Measurements from ENCODE around the gene TBC1D22A.
A peak's percentile ranks its signal among the peaks of the same experiment; 100 is the strongest.

Gene TBC1D22A

DNA sequence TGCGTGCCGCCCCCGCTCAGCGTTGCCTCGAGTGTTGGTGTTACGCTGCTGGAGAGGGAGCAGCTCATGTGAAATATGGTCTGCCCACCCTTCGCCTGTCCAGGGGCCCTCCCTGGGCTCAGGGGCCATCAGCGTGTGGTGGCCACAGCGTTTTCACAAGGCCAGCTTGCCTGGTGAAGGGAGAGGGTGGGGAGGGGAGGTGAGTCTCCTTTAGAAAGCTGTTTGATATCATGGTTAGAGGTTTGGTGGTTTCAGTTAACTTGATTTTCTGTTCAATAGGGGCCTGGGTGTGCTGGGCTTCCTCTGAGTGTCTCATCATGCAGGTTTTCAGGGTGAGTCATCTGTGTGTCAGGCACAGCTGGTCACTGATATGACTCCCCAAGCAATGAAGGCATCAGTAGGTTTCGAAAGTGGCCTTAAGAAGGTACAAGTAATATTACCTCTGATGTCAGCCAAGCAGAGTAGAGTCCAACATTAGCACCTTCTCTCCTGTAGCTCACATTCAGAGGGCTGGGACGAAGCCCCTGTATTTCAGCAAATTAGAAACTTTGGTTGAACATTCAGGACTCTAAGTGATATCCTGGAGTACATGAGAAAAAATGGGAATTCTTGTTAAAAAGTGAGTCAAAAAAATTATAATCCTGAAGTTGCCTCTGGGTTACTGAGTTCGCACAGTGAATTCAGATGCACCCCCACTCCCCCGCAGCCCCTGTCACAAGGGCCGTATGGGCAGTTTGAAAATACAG lies 172.5 kb downstream of the TBC1D22A start:
- peak; percentile 76 to 78 for DNase-seq (ENCODE audit: low read depth in 2 of 2)

- DNase-seq (ENCODE audit: low read depth in 2 of 2): no peak
These were observed 173.3 kb downstream of the TBC1D22A start for GRCh38 chr22:46935506-46936377.

GRCh38 chr22:46936378-46936903 lies 174.0 kb downstream of the TBC1D22A start:
- DNase-seq (ENCODE audit: low read depth in 2 of 2): no peak

- DNase-seq (ENCODE audit: low read depth in 2 of 2): no peak
These were observed 174.7 kb downstream of the TBC1D22A start for GRCh38 chr22:46937185-46937584.

DNA sequence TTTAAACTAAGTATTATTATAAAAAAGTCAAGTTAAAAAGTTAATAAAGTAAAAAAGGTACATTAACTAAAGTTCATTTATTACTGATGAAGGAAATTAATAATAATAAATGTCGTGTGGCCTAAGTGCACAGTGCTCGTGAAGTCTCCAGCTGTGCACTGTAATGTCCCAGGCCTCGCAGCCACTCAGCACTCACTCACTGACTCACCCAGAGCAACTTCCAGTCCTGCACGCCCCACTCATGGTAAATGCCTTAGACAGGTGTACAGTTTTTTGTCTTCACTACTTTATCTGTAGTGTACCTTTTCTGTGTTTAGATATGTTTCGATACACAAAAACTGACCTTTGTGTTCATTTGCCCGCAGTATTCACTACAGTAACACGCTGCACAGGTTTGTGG lies 175.5 kb downstream of the TBC1D22A start:
- DNase-seq (ENCODE audit: low read depth in 2 of 2): no peak

DNA sequence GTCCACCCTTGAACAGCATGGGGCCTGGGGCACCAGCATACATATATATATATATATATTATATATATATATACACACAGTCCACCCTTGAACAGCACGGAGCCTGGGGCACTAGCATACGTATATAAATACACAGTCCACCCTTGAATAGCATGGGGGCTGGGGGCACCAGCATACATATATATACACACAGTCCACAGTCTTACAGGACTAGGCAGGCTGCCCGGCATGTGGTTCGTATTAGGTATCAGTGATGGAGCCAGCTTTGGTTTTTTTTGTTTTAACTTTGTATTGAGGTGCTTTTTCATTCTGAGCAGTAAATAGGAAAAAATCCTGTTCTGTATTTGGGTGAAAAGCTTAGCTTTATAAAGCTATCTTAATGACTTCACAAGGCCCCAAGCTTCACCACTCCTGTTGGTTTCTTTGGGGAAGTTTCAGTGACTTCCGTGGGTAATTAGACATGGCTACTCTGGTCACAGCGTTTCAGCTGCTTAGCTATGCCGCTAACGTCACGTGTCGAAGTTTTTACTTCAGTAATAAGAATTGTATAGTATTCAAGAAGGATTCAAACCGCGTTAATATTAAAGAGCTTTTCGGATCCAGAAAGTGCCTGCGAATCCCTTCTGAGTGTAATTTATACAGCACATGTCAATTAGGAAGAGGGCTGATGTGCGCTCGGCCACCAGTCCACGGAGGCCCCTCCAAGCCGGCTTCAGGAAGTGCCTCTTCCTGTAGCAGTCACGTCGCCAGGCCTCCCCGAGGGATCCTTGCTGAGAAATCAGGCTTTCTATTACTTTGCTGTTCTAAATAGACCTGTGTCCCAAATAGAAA lies 179.7 kb downstream of the TBC1D22A start:
- DNase-seq (ENCODE audit: low read depth in 2 of 2): peak in 1 of 2 experiments; percentile 42

DNA sequence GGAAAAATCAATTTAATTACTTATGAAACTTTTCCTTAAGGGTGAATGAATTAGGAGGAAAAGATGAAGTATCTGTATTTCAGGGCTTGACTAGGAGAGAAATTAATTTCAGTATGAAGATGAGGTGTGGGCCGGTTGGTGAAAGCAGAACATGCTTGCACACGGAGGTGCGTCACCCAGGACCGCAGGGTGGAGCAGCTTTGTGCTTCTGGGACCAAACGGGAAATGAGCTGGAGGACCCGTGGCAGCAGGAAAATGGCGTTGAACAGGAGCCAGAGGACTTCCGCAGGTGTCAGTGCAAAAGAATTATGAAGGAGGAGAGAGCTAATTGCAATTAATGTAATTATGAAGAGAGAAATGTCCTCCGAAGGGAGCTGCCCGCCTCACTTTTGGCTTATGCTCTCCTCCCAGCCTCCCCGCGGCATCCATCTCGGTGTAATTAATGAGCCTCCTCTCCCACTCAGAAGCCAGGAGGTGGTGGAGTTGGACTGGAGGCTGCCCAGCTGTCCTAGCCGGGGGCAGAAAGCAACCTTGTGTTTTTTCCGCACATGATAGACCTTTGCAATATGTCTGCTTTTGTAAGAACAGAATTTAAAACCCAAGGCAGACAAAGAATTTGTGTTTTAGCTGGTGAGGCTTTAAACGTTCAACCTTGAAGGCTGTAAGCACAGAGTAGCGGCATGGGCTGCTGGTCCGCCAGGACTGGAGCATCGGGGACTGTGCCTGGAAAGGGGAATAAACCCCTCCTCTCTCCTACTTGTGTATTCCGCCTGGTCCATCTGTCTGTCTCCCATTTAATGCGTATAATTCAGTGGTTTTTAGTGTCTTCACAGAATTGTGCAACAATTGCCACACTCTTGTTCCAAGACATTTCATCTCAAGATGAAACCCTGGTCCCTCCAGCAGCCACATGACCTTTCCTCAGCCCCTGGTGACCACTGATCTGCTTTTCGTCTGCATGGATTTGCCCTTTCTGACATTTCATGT lies 180.6 kb downstream of the TBC1D22A start:
- DNase-seq (ENCODE audit: low read depth in 2 of 2): no peak

- no peak for DNase-seq (ENCODE audit: low read depth in 2 of 2)
These were observed 183.0 kb downstream of the TBC1D22A start for GRCh38 chr22:46945481-46945880.

- DNase-seq (ENCODE audit: low read depth in 2 of 2): no peak
These were observed 184.0 kb downstream of the TBC1D22A start for GRCh38 chr22:46946383-46946962.

DNA sequence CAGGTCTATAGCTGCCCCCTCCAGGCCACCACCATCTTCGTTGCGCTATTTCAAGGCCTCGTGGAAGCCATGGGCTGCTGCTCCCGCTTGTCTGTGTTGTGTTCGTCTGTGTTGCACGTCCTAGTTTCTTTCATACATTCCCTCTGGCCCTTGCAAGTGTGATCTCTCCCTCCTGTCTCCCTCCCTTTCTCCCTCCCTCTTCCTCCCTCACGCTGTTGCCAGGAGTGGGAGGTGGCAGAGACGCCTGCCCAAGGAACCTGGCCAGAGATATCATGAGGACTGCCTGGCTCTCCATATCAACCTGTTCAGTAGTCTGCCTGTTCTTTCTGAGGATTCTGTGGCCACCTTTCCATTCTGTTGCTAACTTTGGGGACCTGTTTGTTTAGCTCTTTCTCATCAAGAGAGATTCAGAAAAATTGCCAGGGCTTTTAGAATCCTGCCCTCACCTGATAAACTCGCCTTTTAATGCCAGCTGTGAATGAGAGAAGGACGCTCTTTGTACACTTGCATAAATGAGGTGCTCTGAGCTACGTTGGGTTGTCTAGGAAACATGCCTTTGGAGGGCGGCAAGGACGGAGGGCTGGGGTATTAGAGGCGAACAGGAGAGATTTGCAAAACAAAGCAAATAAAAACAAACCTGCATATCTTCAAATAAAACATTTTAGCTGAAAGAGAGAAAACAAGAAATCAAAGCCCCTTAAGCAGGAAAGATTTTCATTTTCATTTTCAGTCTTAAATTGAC lies 185.2 kb downstream of the TBC1D22A start:
- no peak for DNase-seq (ENCODE audit: low read depth in 2 of 2)

DNA sequence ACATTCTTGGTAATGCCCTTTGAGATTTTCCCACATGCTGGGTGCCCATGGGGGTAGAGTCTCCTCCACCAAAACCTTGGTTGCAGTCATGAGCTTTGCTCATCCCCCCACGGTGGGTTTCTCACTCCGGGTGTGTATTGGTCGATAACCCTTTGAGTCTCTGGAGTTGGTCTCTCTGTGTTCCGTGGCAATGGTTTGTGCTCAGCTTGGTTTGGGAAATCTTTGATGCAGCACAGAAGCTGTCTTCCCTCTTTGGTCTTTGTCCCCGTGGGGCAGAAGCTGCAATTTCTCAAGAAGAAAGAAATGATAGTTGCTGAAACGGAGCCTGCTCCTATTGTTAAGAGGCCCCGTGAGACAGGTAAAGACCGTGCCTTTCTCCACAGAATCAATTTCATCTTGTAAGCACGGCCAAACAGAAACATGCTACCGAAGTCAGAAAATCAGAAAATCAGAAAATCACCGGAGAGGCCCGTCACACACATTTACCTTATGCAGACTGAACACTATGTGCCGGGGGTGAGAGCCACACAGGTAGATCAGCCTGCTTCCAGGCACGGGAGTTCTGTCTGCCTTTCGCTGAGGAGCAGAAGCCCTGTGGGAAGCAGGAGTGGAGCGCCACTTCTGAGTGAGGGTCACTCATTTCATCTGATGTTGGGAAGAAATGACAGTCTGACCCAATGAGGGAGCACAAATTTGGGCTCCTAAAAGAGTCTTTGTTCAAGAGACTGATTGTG lies 186.1 kb downstream of the TBC1D22A start:
- no peak for DNase-seq (ENCODE audit: low read depth in 2 of 2)

DNA sequence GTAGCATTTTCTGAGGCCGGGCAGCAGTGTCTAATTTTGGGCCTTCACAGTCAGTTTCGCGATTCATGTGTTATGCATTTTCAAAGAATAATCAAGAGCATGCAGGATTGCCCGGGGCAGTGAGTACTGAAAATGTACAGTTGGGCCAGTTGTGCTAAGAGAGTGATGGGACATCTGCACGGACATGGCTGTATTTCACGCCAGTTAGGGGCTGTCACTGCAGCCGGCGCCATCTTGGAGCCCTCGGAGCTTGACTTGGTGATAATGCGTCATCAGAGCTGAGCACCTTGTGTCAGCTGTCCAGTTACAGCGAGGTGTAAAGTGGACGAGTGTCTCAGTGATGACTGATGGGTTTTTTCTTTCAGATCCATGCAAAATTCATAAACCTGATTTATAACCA lies 188.9 kb downstream of the TBC1D22A start:
- DNase-seq (ENCODE audit: low read depth in 2 of 2): no peak

DNA sequence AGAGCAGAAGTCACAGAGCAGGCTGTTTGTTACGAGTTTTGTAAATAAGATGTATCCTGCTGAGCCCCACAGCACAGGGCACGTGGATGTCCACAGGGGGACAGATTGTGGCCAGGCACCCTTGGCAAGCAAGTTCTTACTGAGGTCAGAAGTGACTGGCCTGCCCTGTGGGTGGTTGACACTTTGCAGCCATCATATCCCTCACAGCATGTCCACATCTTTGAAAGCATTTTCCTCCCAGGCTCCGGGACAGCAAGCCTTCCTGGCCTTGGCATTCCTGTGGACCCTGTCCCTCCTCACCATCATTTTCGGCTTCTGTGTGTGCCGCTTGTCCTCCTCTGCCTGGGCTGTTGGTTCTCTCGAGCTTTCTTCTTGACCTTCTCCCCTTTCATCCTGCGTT lies 189.5 kb downstream of the TBC1D22A start:
- DNase-seq (ENCODE audit: low read depth in 2 of 2): no peak

DNA sequence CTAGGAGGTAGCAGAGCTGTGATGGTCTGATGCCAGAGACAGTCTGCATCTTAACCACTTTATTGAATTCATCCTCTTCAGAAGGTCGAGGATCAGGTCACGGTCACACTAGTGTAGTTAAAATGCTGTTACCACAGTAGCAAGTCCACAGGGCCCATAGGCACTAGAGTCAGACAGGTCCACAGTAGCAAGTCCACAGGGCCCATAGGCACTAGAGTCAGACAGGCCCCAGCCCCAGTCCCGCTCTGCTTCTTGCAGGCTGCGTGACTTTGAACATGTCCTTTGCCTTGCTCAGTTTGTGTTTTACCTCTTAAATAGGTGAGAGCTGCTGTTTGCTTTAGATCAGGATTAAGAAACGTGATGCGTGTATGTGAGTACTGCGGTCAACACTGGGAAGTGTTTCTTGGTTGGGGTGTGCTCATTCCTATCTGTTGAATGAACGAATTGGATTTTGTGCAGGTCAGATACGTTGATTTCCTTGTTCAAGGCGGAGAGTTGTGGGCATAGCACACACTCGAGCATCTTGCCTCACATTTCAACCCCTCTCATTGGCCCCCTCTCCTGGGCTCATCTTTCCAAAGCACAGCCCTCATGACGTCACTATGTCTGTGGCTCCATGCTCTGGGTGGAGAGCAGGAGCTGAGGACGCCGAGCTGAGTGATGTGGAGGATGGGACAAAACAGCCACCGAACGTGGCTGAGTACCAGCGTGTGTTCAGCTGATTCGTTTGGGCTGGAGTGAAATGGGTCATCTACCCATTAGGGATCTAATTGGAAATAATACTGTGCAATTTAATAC lies 191.7 kb downstream of the TBC1D22A start:
- DNase-seq (ENCODE audit: low read depth in 2 of 2): no peak

GRCh38 chr22:46954781-46955180 lies 192.3 kb downstream of the TBC1D22A start:
- DNase-seq (ENCODE audit: low read depth in 2 of 2): no peak

GRCh38 chr22:46956498-46957215 lies 194.2 kb downstream of the TBC1D22A start:
- no peak for DNase-seq (ENCODE audit: low read depth in 2 of 2)

GRCh38 chr22:46957521-46957920 lies 195.1 kb downstream of the TBC1D22A start:
- no peak for DNase-seq (ENCODE audit: low read depth in 2 of 2)

Measured in fibroblast of skin of left quadriceps (primary cell).